ENCODE data around the gene TMTC4.
A peak's percentile ranks its signal among the peaks of the same experiment; 100 is the strongest.

The TMTC4 gene

DNA sequence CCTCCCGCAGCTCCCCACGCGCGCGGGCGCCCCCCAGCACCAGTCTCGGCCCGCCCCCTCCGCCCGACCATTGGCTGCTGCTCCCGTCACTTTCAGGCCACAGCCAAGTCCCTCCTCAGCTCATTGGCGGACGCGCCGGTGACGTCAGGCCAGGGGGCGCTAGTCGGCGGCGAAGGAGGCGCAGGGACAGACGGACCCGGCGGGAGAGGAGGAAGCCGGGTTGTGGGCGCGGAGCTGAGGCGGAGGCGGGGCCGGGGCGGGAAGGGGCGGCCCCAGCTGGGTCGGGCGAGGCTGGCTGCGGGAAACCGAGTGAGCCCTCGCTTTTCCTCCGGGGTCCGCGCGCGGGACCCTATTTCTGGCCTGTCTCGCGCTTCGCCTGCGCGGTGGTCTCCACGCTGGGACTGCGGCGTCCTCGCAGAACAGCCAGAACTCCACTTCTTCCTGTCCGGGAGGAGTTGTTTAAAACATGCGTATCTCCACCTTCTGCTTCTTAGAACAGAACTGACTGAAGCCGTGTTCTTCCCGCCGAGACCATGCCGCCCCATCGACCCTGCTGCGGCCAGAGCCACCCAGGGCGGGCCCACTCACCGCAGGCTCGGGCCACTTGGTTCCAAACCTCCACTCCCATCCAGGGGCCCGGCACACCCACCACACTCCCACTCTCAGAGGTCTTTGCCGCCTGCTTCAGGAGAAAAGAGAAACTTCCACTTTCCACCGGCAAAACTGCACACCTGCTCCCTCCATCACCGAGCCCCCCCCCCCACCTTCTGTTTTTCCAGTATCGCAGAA is 471 bp upstream of the TMTC4 start:
- Mint-ChIP-seq H3K4me1 (peaks cover 28% of the 10 kb centered on the region), H3K27me3 (no peaks in the 10 kb centered on the region), H3K27ac (peak overlapping the region; percentile 12 to 97), H3K9me3 (no peaks in the 10 kb centered on the region), H3K4me3 (peak overlapping the region; percentile 85 to 92)
- ATAC-seq, result peak; percentile 94
- DNase-seq, result peak; percentile 99 to 100

DNA sequence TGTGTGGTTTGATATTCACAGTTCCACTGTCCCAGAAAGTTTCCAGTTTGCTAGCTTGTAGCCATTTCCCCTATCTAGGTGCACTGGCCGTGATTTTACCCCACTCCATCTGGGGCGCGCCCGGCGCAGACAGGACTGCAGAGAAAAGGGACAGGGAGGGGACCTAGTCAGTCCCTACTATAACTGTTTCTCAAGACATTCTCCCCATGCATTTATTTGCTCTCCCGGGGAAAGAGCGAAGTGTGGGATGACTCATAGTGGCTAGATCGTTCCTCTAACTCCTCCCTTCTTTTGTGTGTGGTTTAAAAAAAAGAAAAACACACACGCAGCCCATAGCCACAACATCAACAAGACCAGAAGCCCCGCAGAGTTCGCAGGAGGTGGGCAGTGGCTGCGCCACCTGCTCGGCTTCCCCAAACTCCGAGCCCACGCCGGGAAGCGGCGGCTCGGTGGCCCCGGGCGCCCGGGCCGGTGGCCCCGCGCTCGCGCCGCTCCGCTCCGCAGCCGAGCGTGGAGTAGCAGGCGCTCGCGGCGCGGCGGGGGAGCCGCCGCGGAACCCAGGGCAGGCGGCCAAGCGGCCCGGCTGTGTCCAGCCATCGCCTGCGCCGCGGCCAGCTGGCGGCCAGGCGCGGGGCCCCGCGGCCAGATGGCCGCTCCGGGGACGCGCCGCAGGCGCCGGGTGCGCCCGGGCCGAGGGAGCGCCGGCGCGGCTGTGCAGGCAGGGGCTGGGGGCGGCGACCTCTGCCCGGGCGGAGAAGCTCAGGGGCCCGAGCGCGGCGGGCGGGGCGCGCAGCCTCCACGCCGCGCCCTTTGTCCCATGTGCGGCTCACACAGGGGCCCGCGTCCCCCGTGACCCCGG is 653 bp downstream of the TMTC4 start:
- H3K27ac Mint-ChIP-seq, result peak overlapping the region; percentile 96 to 99
- ATAC-seq (peak; percentile 46), DNase-seq (peak; percentile 42 to 48)
- H3K4me3 Mint-ChIP-seq, result peak overlapping the region; percentile 92 to 97
- no peaks in the 10 kb centered on the region for H3K27me3 Mint-ChIP-seq
- peaks cover 28% of the 10 kb centered on the region for H3K4me1 Mint-ChIP-seq
- H3K9me3 Mint-ChIP-seq, result no peaks in the 10 kb centered on the region

DNA sequence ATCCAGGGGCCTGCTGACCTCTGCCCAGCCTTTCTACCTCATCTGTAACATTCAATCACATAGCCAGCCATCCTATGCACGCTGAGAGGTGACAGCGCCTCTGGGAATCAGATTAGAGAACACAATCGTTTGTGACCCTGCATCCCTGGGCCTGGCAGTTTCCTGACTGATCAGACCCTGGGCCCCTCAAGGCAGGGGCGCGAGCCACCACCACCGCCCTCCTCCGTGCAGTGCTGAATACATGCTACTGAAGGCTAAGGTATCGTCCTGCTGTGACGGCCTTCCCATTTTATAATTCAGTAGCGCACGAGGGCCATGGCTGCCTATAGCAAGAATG is 1.3 kb downstream of the TMTC4 start:
- DNase-seq (peak in 1 of 2 donors; percentile 5), ATAC-seq (no peak)
- peak overlapping the region; percentile 92 to 97 for H3K4me3 Mint-ChIP-seq
- H3K4me1 Mint-ChIP-seq, result peaks cover 28% of the 10 kb centered on the region
- no peak overlapping the region for H3K27ac Mint-ChIP-seq
- no peaks in the 10 kb centered on the region for H3K27me3 Mint-ChIP-seq
- no peaks in the 10 kb centered on the region for H3K9me3 Mint-ChIP-seq

DNA sequence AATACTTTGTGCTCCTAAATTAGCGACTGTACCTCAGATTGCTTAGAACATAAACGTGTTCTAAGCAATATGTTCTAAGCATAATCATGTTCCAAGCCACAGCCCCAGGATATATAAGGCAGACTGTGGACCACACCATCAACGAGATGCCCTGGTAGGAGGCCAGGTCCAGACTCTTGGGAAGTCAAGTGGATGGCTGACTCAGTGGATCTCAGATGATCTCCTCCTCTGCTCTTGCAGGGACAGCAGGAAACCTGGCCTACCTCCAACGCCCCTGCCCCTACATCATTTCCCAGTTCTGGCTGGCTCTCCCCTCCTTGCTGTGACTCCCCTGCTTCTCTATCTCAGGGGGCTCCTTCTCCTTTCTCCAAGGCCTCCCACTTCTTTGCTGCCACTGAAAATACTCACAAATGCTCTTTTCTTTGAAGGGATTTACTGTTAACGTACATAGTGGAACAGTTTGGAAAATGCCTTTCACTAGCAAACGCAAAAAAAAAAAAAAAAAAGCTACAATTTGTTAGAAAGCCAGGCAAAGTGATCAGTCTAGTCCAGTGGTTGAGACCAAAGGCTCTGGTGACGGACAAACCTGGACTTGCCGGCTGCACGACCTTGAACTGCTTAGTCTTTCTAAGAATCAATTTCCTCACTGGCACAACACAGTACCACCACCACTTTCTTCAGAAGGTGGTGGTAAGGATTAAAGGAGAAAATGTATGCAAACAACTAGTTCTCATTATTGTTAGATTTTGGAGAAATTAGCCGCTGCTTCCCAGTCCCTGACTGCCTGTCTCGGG is 3.0 kb downstream of the TMTC4 start:
- peaks cover 28% of the 10 kb centered on the region for H3K4me1 Mint-ChIP-seq
- ATAC-seq, result no peak

DNA sequence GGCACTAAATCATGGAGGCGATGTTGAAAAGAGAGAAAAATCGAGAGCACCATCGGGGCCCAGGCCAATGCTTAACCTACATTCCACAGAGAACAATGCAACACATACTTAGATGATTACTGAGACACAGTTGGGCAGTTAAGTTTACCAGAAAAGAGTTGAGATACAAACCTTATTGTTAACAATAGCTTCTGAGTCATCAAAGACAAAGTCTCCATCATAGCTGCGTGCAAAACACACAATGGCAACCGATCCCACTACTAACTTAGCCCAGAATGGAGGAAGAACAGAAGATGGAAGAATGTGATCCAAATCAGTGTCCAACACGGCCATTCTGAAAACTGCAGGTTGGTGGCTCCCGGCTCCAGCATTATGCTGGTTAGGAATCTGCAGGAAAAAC is 6.2 kb downstream of the TMTC4 start:
- H3K4me3 Mint-ChIP-seq, result no peak overlapping the region
- ATAC-seq (no peak), DNase-seq (no peak)
- peaks cover 11% of the 10 kb centered on the region for H3K4me1 Mint-ChIP-seq
- H3K9me3 Mint-ChIP-seq, result no peaks in the 10 kb centered on the region
- H3K27me3 Mint-ChIP-seq, result no peaks in the 10 kb centered on the region
- peak overlapping the region in 1 of 2 donors; percentile 7 for H3K27ac Mint-ChIP-seq

More for the DNA sequence above, 3.0 kb downstream of the TMTC4 start:
- H3K4me3 Mint-ChIP-seq, result no peak overlapping the region
- no peaks in the 10 kb centered on the region for H3K27me3 Mint-ChIP-seq
- no peak for DNase-seq
- H3K9me3 Mint-ChIP-seq, result no peaks in the 10 kb centered on the region
- no peak overlapping the region for H3K27ac Mint-ChIP-seq

DNA sequence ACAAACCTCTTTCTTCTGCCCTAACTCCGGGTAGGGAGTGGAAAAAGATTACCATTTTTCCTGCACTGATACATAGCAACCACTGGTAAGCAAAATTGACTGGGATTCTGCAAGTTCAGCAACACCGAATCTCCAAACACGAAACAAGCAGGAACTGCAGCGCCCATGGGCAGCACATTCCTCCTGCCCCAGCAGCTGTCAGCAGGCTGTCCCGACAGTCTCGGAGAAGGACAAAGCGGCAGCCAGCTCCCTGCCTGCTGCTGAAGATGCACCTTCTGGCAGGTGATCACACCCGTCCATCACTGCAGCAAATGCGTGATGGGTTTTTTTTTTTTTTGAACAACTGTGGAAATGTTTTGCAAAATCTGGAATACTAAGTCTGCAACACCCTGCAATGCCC is 6.7 kb downstream of the TMTC4 start:
- H3K4me3 Mint-ChIP-seq, result no peak overlapping the region
- no peaks in the 10 kb centered on the region for H3K9me3 Mint-ChIP-seq
- peak overlapping the region; percentile 7 to 51 for H3K27ac Mint-ChIP-seq
- ATAC-seq (no peak), DNase-seq (no peak)
- H3K4me1 Mint-ChIP-seq, result peaks cover 6% of the 10 kb centered on the region
- no peaks in the 10 kb centered on the region for H3K27me3 Mint-ChIP-seq

DNA sequence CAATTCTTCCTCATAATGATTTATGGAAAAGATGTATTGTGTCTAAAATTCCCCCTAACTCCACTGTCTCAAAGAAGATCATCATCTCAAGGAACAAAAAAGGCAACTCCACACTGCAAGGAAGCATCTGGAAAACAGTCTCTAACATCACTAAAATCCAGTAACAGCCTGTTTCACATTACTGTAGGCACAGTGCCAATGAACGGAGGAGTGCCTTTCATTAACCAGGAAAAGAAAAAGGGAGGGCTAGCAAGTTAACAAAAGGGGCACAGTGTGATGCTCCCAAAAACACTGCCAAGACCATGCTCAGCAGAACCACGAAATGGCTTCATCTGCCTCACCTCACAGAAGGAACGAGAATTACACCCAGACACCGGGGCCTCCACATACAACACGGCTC is 8.5 kb downstream of the TMTC4 start:
- ATAC-seq (no peak), DNase-seq (no peak)
- no peaks in the 10 kb centered on the region for H3K27me3 Mint-ChIP-seq
- H3K27ac Mint-ChIP-seq, result no peak overlapping the region
- H3K4me1 Mint-ChIP-seq, result no peaks in the 10 kb centered on the region
- no peaks in the 10 kb centered on the region for H3K9me3 Mint-ChIP-seq
- H3K4me3 Mint-ChIP-seq, result no peak overlapping the region

DNA sequence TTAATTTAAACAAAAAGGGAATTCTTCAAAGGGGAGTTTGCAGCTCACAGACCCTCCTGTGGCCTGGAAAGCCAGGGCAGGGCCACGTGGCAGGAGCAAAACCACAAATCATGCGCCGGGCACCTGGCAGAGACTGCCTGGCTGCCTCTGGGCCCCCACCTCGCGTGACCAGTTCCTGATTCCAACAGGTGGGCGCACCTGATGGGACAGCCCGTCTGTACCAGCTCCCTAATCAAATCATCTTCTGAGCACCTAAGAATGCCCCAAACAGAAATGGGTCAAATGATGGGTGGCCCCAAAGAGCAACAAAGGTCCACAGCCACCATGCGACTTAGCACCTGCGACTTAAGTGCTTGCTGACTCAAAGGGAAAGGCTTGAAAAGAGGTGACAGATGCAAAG is 9.2 kb downstream of the TMTC4 start:
- H3K27ac Mint-ChIP-seq, result no peak overlapping the region
- H3K9me3 Mint-ChIP-seq, result no peaks in the 10 kb centered on the region
- no peak for ATAC-seq
- H3K27me3 Mint-ChIP-seq, result no peaks in the 10 kb centered on the region
- H3K4me3 Mint-ChIP-seq, result no peak overlapping the region
- no peak for DNase-seq
- H3K4me1 Mint-ChIP-seq, result no peaks in the 10 kb centered on the region

DNA sequence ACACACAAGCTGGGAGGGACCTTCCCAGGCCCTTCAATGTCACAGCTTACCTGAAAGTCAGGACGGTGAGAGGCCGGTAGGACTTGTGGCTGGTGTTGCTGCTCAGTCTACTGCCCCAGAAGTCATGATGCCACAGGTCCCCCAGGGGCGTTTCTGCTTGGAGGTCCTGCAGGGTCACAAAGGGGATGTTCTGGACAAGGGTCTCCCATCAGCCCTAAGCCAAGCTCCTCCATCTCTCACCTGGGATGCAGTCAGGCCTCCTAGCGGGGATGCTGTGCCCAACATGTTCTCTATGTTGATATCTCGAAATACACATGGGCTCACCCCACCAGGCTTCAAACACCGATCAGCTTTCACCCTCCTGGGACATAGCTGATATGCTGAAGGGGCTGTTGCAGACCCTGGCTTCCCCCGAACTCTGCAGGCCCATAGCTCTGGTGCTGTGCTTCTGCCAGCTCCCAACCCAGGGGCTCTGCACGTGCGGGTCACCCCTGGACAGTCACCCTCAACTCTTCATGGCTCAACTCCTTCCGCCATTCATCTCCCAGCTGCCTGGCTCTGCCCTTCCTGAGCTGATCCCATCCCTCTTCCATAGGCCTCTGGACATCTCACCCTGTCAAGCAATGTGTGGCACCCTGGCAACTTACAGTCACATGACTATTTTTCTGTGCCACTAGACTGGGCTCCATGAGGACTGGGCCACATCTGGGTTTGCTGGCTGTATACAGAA is 10.3 kb downstream of the TMTC4 start:
- H3K27me3 Mint-ChIP-seq, result no peaks in the 10 kb centered on the region
- H3K27ac Mint-ChIP-seq, result peak overlapping the region in 1 of 2 donors; percentile 29
- H3K4me1 Mint-ChIP-seq, result peaks cover 4% of the 10 kb centered on the region
- H3K4me3 Mint-ChIP-seq, result no peak overlapping the region
- DNase-seq (no peak), ATAC-seq (no peak)
- no peaks in the 10 kb centered on the region for H3K9me3 Mint-ChIP-seq

DNA sequence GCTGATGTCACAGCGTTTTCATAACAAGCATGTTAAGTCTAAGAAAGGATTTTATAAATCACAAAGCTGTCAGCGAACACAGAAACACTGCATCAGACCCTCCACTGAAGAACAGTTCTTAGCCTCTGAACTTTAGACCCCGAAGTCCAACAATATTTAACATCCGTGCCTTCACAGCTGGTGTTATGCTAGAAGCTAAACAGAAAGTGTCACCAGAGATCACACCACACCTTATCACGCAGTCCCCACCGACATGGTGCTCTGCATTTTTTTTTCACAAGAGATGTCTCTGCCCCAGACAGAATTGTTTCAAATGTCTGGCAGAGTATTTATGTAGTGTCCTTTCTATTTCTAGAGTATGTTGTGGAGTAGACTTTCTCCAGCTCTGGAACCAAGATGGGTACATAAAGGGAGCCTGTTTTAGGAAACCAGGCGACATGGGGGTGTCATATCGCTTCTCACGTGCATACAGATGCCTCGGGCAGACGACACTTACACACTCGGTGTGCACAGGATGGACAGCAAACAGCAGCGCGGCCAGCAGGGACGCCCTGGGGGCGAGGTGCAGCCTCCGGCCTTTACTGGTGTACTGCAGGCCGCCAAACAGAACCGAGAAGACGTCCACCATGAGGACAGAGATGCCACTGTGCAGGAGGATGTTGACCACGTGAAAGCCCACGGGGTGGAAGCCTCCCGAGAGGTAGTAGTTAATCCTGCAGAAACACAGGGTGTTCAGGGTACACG is 12.0 kb downstream of the TMTC4 start:
- no peak for ATAC-seq

DNA sequence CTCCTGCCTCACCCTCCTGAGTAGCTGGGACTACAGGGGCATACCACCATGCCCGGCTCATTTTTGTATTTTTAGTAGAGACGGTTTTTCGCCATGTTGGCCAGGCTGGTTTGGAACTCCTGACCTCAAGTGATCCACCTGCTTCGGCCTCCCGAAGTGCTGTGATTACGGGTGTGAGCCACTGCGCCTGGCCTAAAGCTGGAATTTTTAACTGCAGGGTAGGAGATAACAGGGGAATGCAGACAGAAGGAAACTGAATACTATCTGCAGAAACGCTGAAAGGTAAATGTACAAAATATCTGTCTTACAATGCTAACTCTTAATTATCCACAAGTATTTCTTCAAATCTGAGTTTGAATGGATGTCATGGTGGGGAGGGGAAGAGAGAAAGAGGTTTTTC is 13.8 kb downstream of the TMTC4 start:
- no peak for ATAC-seq
- Mint-ChIP-seq H3K9me3 (no peaks in the 10 kb centered on the region), H3K27me3 (no peaks in the 10 kb centered on the region), H3K4me3 (no peak overlapping the region), H3K27ac (no peak overlapping the region), H3K4me1 (peaks cover 23% of the 10 kb centered on the region)
- DNase-seq, result no peak

More for the DNA sequence above, 12.0 kb downstream of the TMTC4 start:
- peaks cover 21% of the 10 kb centered on the region for H3K4me1 Mint-ChIP-seq
- H3K4me3 Mint-ChIP-seq, result no peak overlapping the region
- peak overlapping the region in 1 of 2 donors; percentile 55 for H3K27ac Mint-ChIP-seq
- H3K9me3 Mint-ChIP-seq, result no peaks in the 10 kb centered on the region
- no peaks in the 10 kb centered on the region for H3K27me3 Mint-ChIP-seq
- DNase-seq, result no peak

DNA sequence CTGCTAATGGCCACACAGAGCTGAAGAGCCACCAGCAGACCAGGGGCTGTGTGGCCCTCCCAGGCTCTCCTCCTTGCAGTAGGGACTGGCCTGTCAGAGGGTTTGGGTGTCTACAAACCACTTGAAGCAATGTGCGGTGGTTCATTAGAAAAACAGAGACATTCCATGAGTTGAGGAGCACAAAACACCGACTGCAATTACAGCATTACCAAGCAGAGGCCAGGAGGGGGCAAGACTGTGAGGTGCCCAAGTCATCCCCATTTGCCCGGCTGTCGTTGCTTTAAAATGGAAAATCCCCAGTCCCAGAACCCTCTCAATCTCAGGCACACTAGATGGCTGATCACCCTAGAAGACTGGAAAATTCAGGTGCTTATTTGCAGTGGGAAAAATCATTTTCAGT is 15.0 kb downstream of the TMTC4 start:
- Mint-ChIP-seq H3K4me3 (no peak overlapping the region), H3K4me1 (peaks cover 23% of the 10 kb centered on the region), H3K27me3 (no peaks in the 10 kb centered on the region), H3K27ac (no peak overlapping the region), H3K9me3 (no peaks in the 10 kb centered on the region)
- ATAC-seq, result no peak
- DNase-seq, result no peak

DNA sequence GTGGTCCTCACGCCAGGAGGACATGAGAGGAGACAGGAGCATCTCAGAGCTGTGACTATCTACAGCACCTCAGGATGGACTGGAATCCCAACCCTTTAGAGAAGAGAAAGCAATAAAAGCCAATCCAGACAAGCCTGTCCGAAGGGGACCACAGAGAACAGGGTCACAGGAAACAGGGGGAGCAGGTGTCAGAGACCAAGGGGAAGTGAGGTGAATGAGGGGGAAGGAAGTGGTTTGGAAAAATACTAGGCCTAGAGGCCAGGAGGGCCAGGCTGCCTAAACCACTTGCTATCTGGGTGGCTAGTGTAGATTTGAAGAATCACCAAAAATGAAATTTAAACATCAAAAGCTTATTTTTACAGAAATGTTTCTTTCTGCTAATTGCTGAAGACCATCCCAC is 16.2 kb downstream of the TMTC4 start:
- Mint-ChIP-seq H3K27ac (peak overlapping the region; percentile 31 to 42), H3K4me3 (peak overlapping the region; percentile 15 to 50), H3K27me3 (no peaks in the 10 kb centered on the region), H3K9me3 (no peaks in the 10 kb centered on the region), H3K4me1 (peaks cover 23% of the 10 kb centered on the region)
- peak; percentile 87 for ATAC-seq
- peak in 1 of 2 donors; percentile 18 for DNase-seq

DNA sequence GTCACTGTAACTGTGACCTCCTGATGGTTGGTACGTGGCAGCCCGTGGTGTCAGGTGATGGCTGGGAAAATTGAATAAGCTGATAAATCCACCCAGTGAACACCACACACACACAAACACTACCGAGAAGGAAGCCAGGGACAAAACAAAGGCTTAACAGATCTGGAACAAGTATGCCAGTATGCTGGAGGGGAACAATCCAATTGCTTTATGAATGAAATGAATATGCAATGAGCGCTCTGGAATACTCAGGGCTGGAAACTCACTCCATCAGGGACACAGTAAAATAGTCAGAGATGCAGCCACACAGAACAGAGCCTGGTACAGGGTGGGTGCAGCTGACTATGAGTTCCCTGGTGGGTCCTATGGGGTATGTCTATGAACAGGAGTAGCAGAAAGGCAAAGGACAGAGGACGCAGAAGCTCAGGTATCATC is 16.7 kb downstream of the TMTC4 start:
- H3K4me3 Mint-ChIP-seq, result peak overlapping the region in 1 of 2 donors; percentile 15
- peak; percentile 48 for ATAC-seq

More for the DNA sequence above, 16.7 kb downstream of the TMTC4 start:
- no peak for DNase-seq
- H3K9me3 Mint-ChIP-seq, result no peaks in the 10 kb centered on the region
- peak overlapping the region; percentile 31 to 42 for H3K27ac Mint-ChIP-seq
- H3K27me3 Mint-ChIP-seq, result no peaks in the 10 kb centered on the region
- peaks cover 23% of the 10 kb centered on the region for H3K4me1 Mint-ChIP-seq
